Measurements from ENCODE around the gene C20orf204.
"Not testable (repeated sequence)": the region's sequence is repeated elsewhere in the genome, so short reads cannot be mapped to it uniquely, and the experiment has no call there.

Gene C20orf204

GRCh38 chr20:64082126-64082731 lies 46.2 kb downstream of the C20orf204 start:
- TF ChIP-seq CTCF (IDR thresholded peaks at IDR 0.05; ENCODE audit: control insufficient read depth, extremely low read depth, insufficient read depth), result no peak
- H3K4me3 ChIP-seq (ENCODE audit: low read depth, low read length), result no peak overlapping the region
- no peak for DNase-seq (ENCODE audit: low read depth)

- no peak for DNase-seq (ENCODE audit: low read depth)
- no peak for TF ChIP-seq CTCF (IDR thresholded peaks at IDR 0.05; ENCODE audit: control insufficient read depth, extremely low read depth, insufficient read depth)
- peak overlapping the region; percentile 45 for H3K4me3 ChIP-seq (ENCODE audit: low read depth, low read length)
These were observed 46.9 kb downstream of the C20orf204 start for GRCh38 chr20:64082820-64083377.

- peak; percentile 84 for TF ChIP-seq CTCF (IDR thresholded peaks at IDR 0.05; ENCODE audit: control insufficient read depth, extremely low read depth, insufficient read depth)
- H3K4me3 ChIP-seq (ENCODE audit: low read depth, low read length), result peak overlapping the region; percentile 45
- DNase-seq (ENCODE audit: low read depth), result no peak
These were observed 47.4 kb downstream of the C20orf204 start for GRCh38 chr20:64083378-64083803.

GRCh38 chr20:64083804-64084684 lies 48.1 kb downstream of the C20orf204 start, which contains the start of gene LKAAEAR1:
Gene LKAAEAR1 (minus strand): TSS chr20:64084398. CDS start chr20:64084219, 179 bp downstream.
- peak within 1 kb of the TSS; percentile 45 for H3K4me3 ChIP-seq (ENCODE audit: low read depth, low read length)
- no peak for DNase-seq (ENCODE audit: low read depth)
- no peak for TF ChIP-seq CTCF (IDR thresholded peaks at IDR 0.05; ENCODE audit: control insufficient read depth, extremely low read depth, insufficient read depth)

GRCh38 chr20:64084685-64085152 lies 48.7 kb downstream of the C20orf204 start:
- no peak for DNase-seq (ENCODE audit: low read depth)
- no peak for TF ChIP-seq CTCF (IDR thresholded peaks at IDR 0.05; ENCODE audit: control insufficient read depth, extremely low read depth, insufficient read depth)
- H3K4me3 ChIP-seq (ENCODE audit: low read depth, low read length), result no peak overlapping the region

GRCh38 chr20:64086801-64087200 lies 50.8 kb downstream of the C20orf204 start:
- no peak for TF ChIP-seq CTCF (IDR thresholded peaks at IDR 0.05; ENCODE audit: control insufficient read depth, extremely low read depth, insufficient read depth)
- H3K4me3 ChIP-seq (ENCODE audit: low read depth, low read length), result no peak overlapping the region
- no peak for DNase-seq (ENCODE audit: low read depth)

GRCh38 chr20:64087226-64087825 lies 51.3 kb downstream of the C20orf204 start:
- not testable (repeated sequence) for H3K4me3 ChIP-seq (ENCODE audit: low read depth, low read length); DNase-seq (ENCODE audit: low read depth)

GRCh38 chr20:64088586-64088985 lies 52.6 kb downstream of the C20orf204 start:
- DNase-seq (ENCODE audit: low read depth); H3K4me3 ChIP-seq (ENCODE audit: low read depth, low read length): not testable (repeated sequence)
